Mesenchymal stem cell (in vitro differentiated cells and primary cell): ENCODE results near the gene GGT6.

Experiments
- DNase-seq: peaks from one replicate; pipeline ENCODE4 v3.0.0-alpha.2; 2013
- H2AFZ ChIP-seq: one replicate; pipeline ENCODE4 v1.6.1; 2013; ENCODE audit warnings: low read depth, mild to moderate bottlenecking, control low read depth, inconsistent platforms, low read length, moderate library complexity
- H2AK5ac ChIP-seq: 2 replicates; pipeline ENCODE4 v1.6.1; 2013; ENCODE audit warnings: low read length, moderate library complexity, mild to moderate bottlenecking, inconsistent platforms; ENCODE audit not compliant: severe bottlenecking
- H2BK120ac ChIP-seq: one replicate; pipeline ENCODE4 v1.6.1; 2013; ENCODE audit warnings: low read depth, mild to moderate bottlenecking, inconsistent platforms, low read length, moderate library complexity
- H2BK12ac ChIP-seq, 2 experiments: one replicate each; pipeline ENCODE4 v1.6.1; 2013; ENCODE audit warnings: inconsistent platforms in 2 of 2, low read length in 2 of 2, mild to moderate bottlenecking in 2 of 2, moderate library complexity in 2 of 2, control low read depth in 1 of 2
- H2BK15ac ChIP-seq: one replicate; pipeline ENCODE4 v1.6.1; 2013; ENCODE audit warnings: mild to moderate bottlenecking, low read depth, inconsistent platforms; ENCODE audit not compliant: poor library complexity, severe bottlenecking
- H2BK5ac ChIP-seq: 2 replicates; pipeline ENCODE4 v1.6.1; 2013; ENCODE audit warnings: low read depth, mild to moderate bottlenecking, low read length, control low read depth, inconsistent platforms; ENCODE audit not compliant: poor library complexity, severe bottlenecking
- H3K14ac ChIP-seq, 2 experiments: one replicate each; pipeline ENCODE4 v1.6.1; 2013; ENCODE audit warnings: inconsistent platforms in 2 of 2, low read length in 2 of 2, control low read depth in 1 of 2, mild to moderate bottlenecking in 1 of 2, moderate library complexity in 1 of 2
- H3K18ac ChIP-seq, 2 experiments: one replicate each; pipeline ENCODE4 v1.6.1; 2013; ENCODE audit warnings: inconsistent platforms in 2 of 2, low read length in 2 of 2, control low read depth in 1 of 2, low read depth in 1 of 2, mild to moderate bottlenecking in 1 of 2
- H3K23ac ChIP-seq, 2 experiments: one replicate each; pipeline ENCODE4 v1.6.1; 2013; ENCODE audit warnings: inconsistent platforms in 2 of 2, low read length in 2 of 2, mild to moderate bottlenecking in 2 of 2, moderate library complexity in 2 of 2, control low read depth in 1 of 2
- H3K27ac ChIP-seq: 2 replicates; pipeline ENCODE4 v1.5.1; 2013; ENCODE audit warnings: mild to moderate bottlenecking, moderate library complexity, low read length, control low read depth, inconsistent platforms; ENCODE audit not compliant: poor library complexity, severe bottlenecking
- H3K27me3 ChIP-seq, 2 experiments: 2 replicates each; pipeline versions ENCODE4 v1.6.1 to v1.7.0; 2013; ENCODE audit warnings: low read length in 2 of 2, mild to moderate bottlenecking in 2 of 2, moderate library complexity in 2 of 2, control low read depth in 1 of 2, inconsistent platforms in 1 of 2; ENCODE audit not compliant: control insufficient read depth in 1 of 2, insufficient read depth in 1 of 2
- H3K36me3 ChIP-seq, 2 experiments: 2 replicates each; pipeline versions ENCODE4 v1.6.1 to v1.7.0; 2013; ENCODE audit warnings: low read length in 2 of 2, control low read depth in 1 of 2, inconsistent platforms in 1 of 2, low read depth in 1 of 2, mild to moderate bottlenecking in 1 of 2; ENCODE audit not compliant: insufficient read depth in 2 of 2, control insufficient read depth in 1 of 2
- H3K4ac ChIP-seq, 2 experiments: one replicate each; pipeline ENCODE4 v1.6.1; 2013; ENCODE audit warnings: inconsistent platforms in 2 of 2, low read length in 2 of 2, mild to moderate bottlenecking in 2 of 2, moderate library complexity in 2 of 2, control low read depth in 1 of 2, low read depth in 1 of 2
- H3K4me1 ChIP-seq: 2 replicates; pipeline ENCODE4 v1.6.1; 2013; ENCODE audit warnings: low read depth, low read length, control low read depth; ENCODE audit not compliant: control insufficient read depth, insufficient read depth
- H3K4me2 ChIP-seq: 2 replicates; pipeline ENCODE4 v1.6.1; 2013; ENCODE audit warnings: low read length, mild to moderate bottlenecking, inconsistent platforms; ENCODE audit not compliant: poor library complexity, severe bottlenecking
- H3K4me3 ChIP-seq, 2 experiments: 2 replicates each; pipeline versions ENCODE4 v1.5.1 to v1.7.0; 2013; ENCODE audit warnings: low read length in 2 of 2, mild to moderate bottlenecking in 2 of 2, control low read depth in 1 of 2, low read depth in 1 of 2; ENCODE audit not compliant: insufficient read depth in 1 of 2
- H3K79me1 ChIP-seq: replicated peaks from 2 replicates; pipeline ENCODE4 v1.6.1; 2013; ENCODE audit warnings: mild to moderate bottlenecking, control low read depth, low read length, inconsistent platforms; ENCODE audit not compliant: poor library complexity, severe bottlenecking
- H3K9ac ChIP-seq: 2 replicates; pipeline ENCODE4 v1.7.0; 2013; ENCODE audit warnings: mild to moderate bottlenecking, low read length, moderate library complexity
- H3K9me3 ChIP-seq: 2 replicates; pipeline ENCODE4 v1.7.0; 2013; ENCODE audit warnings: mild to moderate bottlenecking, low read length; ENCODE audit not compliant: control insufficient read depth
- H4K8ac ChIP-seq: one replicate; pipeline ENCODE4 v1.6.1; 2013; ENCODE audit warnings: inconsistent platforms, mild to moderate bottlenecking, low read length, moderate library complexity
- H4K91ac ChIP-seq: one replicate; pipeline ENCODE4 v1.6.1; 2013; ENCODE audit warnings: mild to moderate bottlenecking, low read length, inconsistent platforms
- WGBS: methylation state at CpG from one replicate; pipeline ENCODE4 v1.1.7; 2013; ENCODE audit warnings: mixed read lengths; 5-methylcytosine and 5-hydroxymethylcytosine counted together

Gene GGT6

GRCh38 chr17:4544951-4545216 is 15.5 kb downstream of the GGT6 start:
- no peaks in the 10 kb centered on the region for H3K9me3 ChIP-seq
- H3K23ac ChIP-seq, result no peak overlapping the region
- WGBS, result 96% methylated on average over 16 of the region's 18 CpGs
- no peak overlapping the region for H2BK5ac ChIP-seq
- no peaks in the 10 kb centered on the region for H3K27me3 ChIP-seq
- H4K91ac ChIP-seq, result no peak overlapping the region
- no peak overlapping the region for H2AK5ac ChIP-seq
- H3K18ac ChIP-seq, result no peak overlapping the region
- H3K9ac ChIP-seq, result no peak overlapping the region
- H3K4me3 ChIP-seq, result no peak overlapping the region
- no peak overlapping the region for H2AFZ ChIP-seq
- H3K4me1 ChIP-seq, result peaks cover 26% of the 10 kb centered on the region
- no peak for DNase-seq
- H2BK15ac ChIP-seq, result no peak overlapping the region
- H2BK12ac ChIP-seq, result no peak overlapping the region
- H3K4me2 ChIP-seq, result no peak overlapping the region
- no peak overlapping the region for H4K8ac ChIP-seq
- peaks cover 93 to 100% of the 10 kb centered on the region in 2 experiments for H3K36me3 ChIP-seq
- no peak overlapping the region for H3K14ac ChIP-seq
- H2BK120ac ChIP-seq, result no peak overlapping the region
- no peak overlapping the region for H3K27ac ChIP-seq
- H3K4ac ChIP-seq, result no peak overlapping the region
- peaks cover 15% of the 10 kb centered on the region for H3K79me1 ChIP-seq

- H4K8ac ChIP-seq, result no peak overlapping the region
- peaks cover 12% of the 10 kb centered on the region for H3K79me1 ChIP-seq
- no peak for DNase-seq
- H2BK12ac ChIP-seq, result no peak overlapping the region
- 92% methylated on average over 27 of the region's 37 CpGs for WGBS
- no peak overlapping the region for H2AK5ac ChIP-seq
- no peak overlapping the region for H2BK120ac ChIP-seq
- H3K4me1 ChIP-seq, result peaks cover 21% of the 10 kb centered on the region
- H4K91ac ChIP-seq, result no peak overlapping the region
- H3K27ac ChIP-seq, result no peak overlapping the region
- no peak overlapping the region for H3K9ac ChIP-seq
- H2AFZ ChIP-seq, result no peak overlapping the region
- no peak overlapping the region for H3K4me2 ChIP-seq
- no peak overlapping the region for H2BK15ac ChIP-seq
- H3K18ac ChIP-seq, result no peak overlapping the region
- H3K14ac ChIP-seq, result no peak overlapping the region
- H3K27me3 ChIP-seq, result no peaks in the 10 kb centered on the region
- no peaks in the 10 kb centered on the region for H3K9me3 ChIP-seq
- H3K4me3 ChIP-seq, result no peak overlapping the region
- peaks cover 93 to 100% of the 10 kb centered on the region in 2 experiments for H3K36me3 ChIP-seq
- no peak overlapping the region for H2BK5ac ChIP-seq
- H3K4ac ChIP-seq, result no peak overlapping the region
- no peak overlapping the region for H3K23ac ChIP-seq
Measured at GRCh38 chr17:4544135-4544950, 16.0 kb downstream of the GGT6 start.

- H2AFZ ChIP-seq, result no peak overlapping the region
- no peaks in the 10 kb centered on the region for H3K27me3 ChIP-seq
- H4K8ac ChIP-seq, result no peak overlapping the region
- no peak overlapping the region for H2AK5ac ChIP-seq
- H3K23ac ChIP-seq, result no peak overlapping the region
- no peak overlapping the region for H3K14ac ChIP-seq
- H2BK5ac ChIP-seq, result no peak overlapping the region
- H3K79me1 ChIP-seq, result peaks cover 12% of the 10 kb centered on the region
- H3K9me3 ChIP-seq, result no peaks in the 10 kb centered on the region
- H3K18ac ChIP-seq, result no peak overlapping the region
- H3K9ac ChIP-seq, result no peak overlapping the region
- no peak overlapping the region for H2BK12ac ChIP-seq
- H3K4ac ChIP-seq, result no peak overlapping the region
- no peak overlapping the region for H3K4me3 ChIP-seq
- H3K27ac ChIP-seq, result no peak overlapping the region
- DNase-seq, result no peak
- no peak overlapping the region for H3K4me2 ChIP-seq
- H3K4me1 ChIP-seq, result peaks cover 13% of the 10 kb centered on the region
- WGBS, result 92% methylated on average over 19 of the region's 19 CpGs
- H2BK15ac ChIP-seq, result no peak overlapping the region
- no peak overlapping the region for H2BK120ac ChIP-seq
- H3K36me3 ChIP-seq, result peaks cover 93 to 100% of the 10 kb centered on the region in 2 experiments
- H4K91ac ChIP-seq, result no peak overlapping the region
Measured at GRCh38 chr17:4543557-4544026, 16.8 kb downstream of the GGT6 start.

- H2AK5ac ChIP-seq, result no peak overlapping the region
- no peak overlapping the region for H3K9ac ChIP-seq
- no peak overlapping the region for H3K4me3 ChIP-seq
- no peaks in the 10 kb centered on the region for H3K27me3 ChIP-seq
- H2BK120ac ChIP-seq, result no peak overlapping the region
- H3K36me3 ChIP-seq, result peaks cover 85 to 100% of the 10 kb centered on the region in 2 experiments
- H3K4me1 ChIP-seq, result peaks cover 9% of the 10 kb centered on the region
- no peak overlapping the region for H3K18ac ChIP-seq
- H3K9me3 ChIP-seq, result no peaks in the 10 kb centered on the region
- no peak overlapping the region for H2BK12ac ChIP-seq
- DNase-seq, result no peak
- no peak overlapping the region for H4K91ac ChIP-seq
- H3K4me2 ChIP-seq, result no peak overlapping the region
- H4K8ac ChIP-seq, result no peak overlapping the region
- no peak overlapping the region for H3K23ac ChIP-seq
- no peak overlapping the region for H2BK15ac ChIP-seq
- WGBS, result 96% methylated on average over 19 of the region's 19 CpGs
- H3K27ac ChIP-seq, result no peak overlapping the region
- no peak overlapping the region for H2BK5ac ChIP-seq
- H3K4ac ChIP-seq, result no peak overlapping the region
- peaks cover 12% of the 10 kb centered on the region for H3K79me1 ChIP-seq
- no peak overlapping the region for H2AFZ ChIP-seq
- no peak overlapping the region for H3K14ac ChIP-seq
Measured at GRCh38 chr17:4542726-4543191, 17.6 kb downstream of the GGT6 start.
